ENCODE data around the gene CTBP2.

Gene CTBP2

GRCh38 chr10:125105706-125106255 is 54.6 kb downstream of the CTBP2 start:
- CTCF ChIA-PET, result no interaction called here
- POLR2A ChIA-PET, result no interaction called here
- no peak for DNase-seq (ENCODE audit: extremely low spot score)
- no peak for TF ChIP-seq ZNF384 (IDR thresholded peaks at IDR 0.05)
- no peak for TF ChIP-seq HDGF (IDR thresholded peaks at IDR 0.05; ENCODE audit: borderline replicate concordance)
- no peak for TF ChIP-seq BHLHE40 (IDR thresholded peaks at IDR 0.05; ENCODE audit: borderline replicate concordance)
- TF ChIP-seq ARNT (IDR thresholded peaks at IDR 0.05), result no peak
- no peak for TF ChIP-seq SP1 (IDR thresholded peaks at IDR 0.05)
- TF ChIP-seq FOXM1 (IDR thresholded peaks at IDR 0.05; ENCODE audit: borderline replicate concordance), result no peak
- no peak for TF ChIP-seq LEF1 (IDR thresholded peaks at IDR 0.05; ENCODE audit: borderline replicate concordance)
- no peak for TF ChIP-seq NFRKB (IDR thresholded peaks at IDR 0.05)
- TF ChIP-seq CTBP1 (IDR thresholded peaks at IDR 0.05; ENCODE audit: borderline replicate concordance), result no peak
- TF ChIP-seq PKNOX1 (IDR thresholded peaks at IDR 0.05), result no peak
- no peak for TF ChIP-seq TARDBP (IDR thresholded peaks at IDR 0.05)
- TF ChIP-seq FOXA1 (IDR thresholded peaks at IDR 0.05), result no peak
- no peak for TF ChIP-seq SUZ12 (IDR thresholded peaks at IDR 0.05)
- no peak for TF ChIP-seq ELF4 (IDR thresholded peaks at IDR 0.05)
- TF ChIP-seq L3MBTL2 (conservative IDR thresholded peaks at IDR 0.05), result no peak
- no peak for TF ChIP-seq FOXK2 (IDR thresholded peaks at IDR 0.05)

GRCh38 chr10:125105155-125105554 is 55.2 kb downstream of the CTBP2 start:
- DNase-seq (ENCODE audit: extremely low spot score), result no peak
- ChIA-PET CTCF (no interaction called here), POLR2A (no interaction called here)
- TF ChIP-seq PKNOX1 (IDR thresholded peaks at IDR 0.05) (no peak), L3MBTL2 (conservative IDR thresholded peaks at IDR 0.05) (no peak), ZNF384 (IDR thresholded peaks at IDR 0.05) (no peak), FOXK2 (IDR thresholded peaks at IDR 0.05) (no peak), HDGF (IDR thresholded peaks at IDR 0.05; ENCODE audit: borderline replicate concordance) (no peak), ARNT (IDR thresholded peaks at IDR 0.05) (no peak), BHLHE40 (IDR thresholded peaks at IDR 0.05; ENCODE audit: borderline replicate concordance) (no peak), CTBP1 (IDR thresholded peaks at IDR 0.05; ENCODE audit: borderline replicate concordance) (no peak), ELF4 (IDR thresholded peaks at IDR 0.05) (no peak), SUZ12 (IDR thresholded peaks at IDR 0.05) (no peak), SP1 (IDR thresholded peaks at IDR 0.05) (no peak), FOXA1 (IDR thresholded peaks at IDR 0.05) (no peak), FOXM1 (IDR thresholded peaks at IDR 0.05; ENCODE audit: borderline replicate concordance) (no peak)

GRCh38 chr10:125104559-125104958 is 55.8 kb downstream of the CTBP2 start:
- POLR2A ChIA-PET, result no interaction called here
- no peak for DNase-seq (ENCODE audit: extremely low spot score)
- TF ChIP-seq NFRKB (IDR thresholded peaks at IDR 0.05) (no peak), ZNF384 (IDR thresholded peaks at IDR 0.05) (no peak), TARDBP (IDR thresholded peaks at IDR 0.05) (no peak), PKNOX1 (IDR thresholded peaks at IDR 0.05) (no peak), FOXM1 (IDR thresholded peaks at IDR 0.05; ENCODE audit: borderline replicate concordance) (no peak), HDGF (IDR thresholded peaks at IDR 0.05; ENCODE audit: borderline replicate concordance) (no peak), BHLHE40 (IDR thresholded peaks at IDR 0.05; ENCODE audit: borderline replicate concordance) (no peak), FOXA1 (IDR thresholded peaks at IDR 0.05) (no peak), LEF1 (IDR thresholded peaks at IDR 0.05; ENCODE audit: borderline replicate concordance) (no peak), ARNT (IDR thresholded peaks at IDR 0.05) (no peak), L3MBTL2 (conservative IDR thresholded peaks at IDR 0.05) (no peak), SUZ12 (IDR thresholded peaks at IDR 0.05) (no peak), ELF4 (IDR thresholded peaks at IDR 0.05) (no peak), FOXK2 (IDR thresholded peaks at IDR 0.05) (no peak), SP1 (IDR thresholded peaks at IDR 0.05) (no peak), CTBP1 (IDR thresholded peaks at IDR 0.05; ENCODE audit: borderline replicate concordance) (no peak)
- CTCF ChIA-PET, result no interaction called here

GRCh38 chr10:125103924-125104323 is 56.4 kb downstream of the CTBP2 start:
- CTCF ChIA-PET, result interaction anchor here (0.6 kb wide), 1 partner anchor 111 kb away, joined by 3 read pairs; no protein-coding TSS in a partner anchor
- no peak for DNase-seq (ENCODE audit: extremely low spot score)
- POLR2A ChIA-PET, result no interaction called here
- TF ChIP-seq FOXM1 (IDR thresholded peaks at IDR 0.05; ENCODE audit: borderline replicate concordance), result no peak
- no peak for TF ChIP-seq FOXA1 (IDR thresholded peaks at IDR 0.05)
- no peak for TF ChIP-seq SP1 (IDR thresholded peaks at IDR 0.05)
- TF ChIP-seq CTBP1 (IDR thresholded peaks at IDR 0.05; ENCODE audit: borderline replicate concordance), result no peak
- no peak for TF ChIP-seq TARDBP (IDR thresholded peaks at IDR 0.05)
- TF ChIP-seq LEF1 (IDR thresholded peaks at IDR 0.05; ENCODE audit: borderline replicate concordance), result no peak

GRCh38 chr10:125103466-125103865 is 56.9 kb downstream of the CTBP2 start:
- ChIA-PET POLR2A (interaction anchor here (1.0 kb wide), 1 partner anchor 44 kb away, joined by 3 read pairs; no protein-coding TSS in a partner anchor), CTCF (interaction anchor here (0.8 kb wide), 1 partner anchor 42 kb away, joined by 3 read pairs; no protein-coding TSS in a partner anchor)
- TF ChIP-seq ARNT (IDR thresholded peaks at IDR 0.05) (no peak), L3MBTL2 (conservative IDR thresholded peaks at IDR 0.05) (no peak), FOXK2 (IDR thresholded peaks at IDR 0.05) (no peak), CTBP1 (IDR thresholded peaks at IDR 0.05; ENCODE audit: borderline replicate concordance) (no peak), SP1 (IDR thresholded peaks at IDR 0.05) (no peak), BHLHE40 (IDR thresholded peaks at IDR 0.05; ENCODE audit: borderline replicate concordance) (no peak), FOXA1 (IDR thresholded peaks at IDR 0.05) (no peak), TARDBP (IDR thresholded peaks at IDR 0.05) (no peak), ELF4 (IDR thresholded peaks at IDR 0.05) (no peak), PKNOX1 (IDR thresholded peaks at IDR 0.05) (no peak), HDGF (IDR thresholded peaks at IDR 0.05; ENCODE audit: borderline replicate concordance) (no peak)

More at GRCh38 chr10:125103466-125103865, 56.9 kb downstream of the CTBP2 start:
- no peak for DNase-seq (ENCODE audit: extremely low spot score)
